OCI-M1 (cell line): ENCODE measurements around the gene SCG5.

Experiments
- DNase-seq: peaks from one replicate; lab custom pipeline; 2025; lab: John Stamatoyannopoulos, UW

The SCG5 gene

GRCh38 chr15:32659340-32660155, 18.0 kb downstream of the SCG5 start:
- no peak for DNase-seq

- no peak for DNase-seq
These were observed 22.2 kb downstream of the SCG5 start for GRCh38 chr15:32663671-32664070.

- no peak for DNase-seq
These were observed 23.3 kb downstream of the SCG5 start for GRCh38 chr15:32664796-32665195.

- no peak for DNase-seq
These were observed 25.8 kb downstream of the SCG5 start for GRCh38 chr15:32667321-32667720.

DNA sequence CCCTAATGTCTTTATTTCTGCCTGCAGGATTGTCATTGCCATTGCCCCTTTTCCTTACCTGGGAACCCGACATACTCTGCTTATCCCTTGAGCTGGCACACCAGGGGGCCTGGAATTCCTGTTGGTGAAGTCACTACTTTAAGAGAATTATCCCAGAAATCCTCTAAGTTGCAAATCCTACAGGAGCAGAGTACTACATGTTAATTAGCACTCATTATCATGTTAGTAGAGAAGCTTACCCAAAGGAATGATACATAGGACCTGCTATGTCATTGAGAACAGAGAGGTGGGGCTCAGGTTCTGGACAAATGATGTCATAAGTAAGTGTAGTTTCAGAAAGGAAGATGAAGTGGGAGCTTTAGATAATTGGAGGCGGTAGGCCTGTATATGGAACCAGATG, 27.4 kb downstream of the SCG5 start:
- DNase-seq: peak; percentile 3

GRCh38 chr15:32669896-32670611, 28.5 kb downstream of the SCG5 start:
- DNase-seq: peak; percentile 44

DNA sequence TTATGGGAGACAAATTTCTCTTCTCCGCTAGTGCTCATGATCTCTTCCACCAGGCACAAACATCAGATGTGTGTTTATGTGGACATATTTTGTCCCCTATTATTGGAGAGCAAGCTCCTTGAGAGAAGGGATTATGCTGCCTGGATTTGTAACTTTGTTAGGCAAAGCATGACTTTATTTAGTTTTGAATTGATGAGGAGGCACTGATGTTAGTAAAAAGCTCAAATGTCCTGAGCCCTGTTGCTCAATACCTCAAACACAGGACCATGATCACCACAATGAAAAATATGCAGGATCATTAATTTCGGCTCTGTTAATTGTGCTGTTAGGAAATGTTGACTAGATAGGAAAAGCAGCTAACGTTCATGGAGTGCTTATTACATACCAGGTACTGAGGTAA, 29.1 kb downstream of the SCG5 start:
- DNase-seq: no peak

DNA sequence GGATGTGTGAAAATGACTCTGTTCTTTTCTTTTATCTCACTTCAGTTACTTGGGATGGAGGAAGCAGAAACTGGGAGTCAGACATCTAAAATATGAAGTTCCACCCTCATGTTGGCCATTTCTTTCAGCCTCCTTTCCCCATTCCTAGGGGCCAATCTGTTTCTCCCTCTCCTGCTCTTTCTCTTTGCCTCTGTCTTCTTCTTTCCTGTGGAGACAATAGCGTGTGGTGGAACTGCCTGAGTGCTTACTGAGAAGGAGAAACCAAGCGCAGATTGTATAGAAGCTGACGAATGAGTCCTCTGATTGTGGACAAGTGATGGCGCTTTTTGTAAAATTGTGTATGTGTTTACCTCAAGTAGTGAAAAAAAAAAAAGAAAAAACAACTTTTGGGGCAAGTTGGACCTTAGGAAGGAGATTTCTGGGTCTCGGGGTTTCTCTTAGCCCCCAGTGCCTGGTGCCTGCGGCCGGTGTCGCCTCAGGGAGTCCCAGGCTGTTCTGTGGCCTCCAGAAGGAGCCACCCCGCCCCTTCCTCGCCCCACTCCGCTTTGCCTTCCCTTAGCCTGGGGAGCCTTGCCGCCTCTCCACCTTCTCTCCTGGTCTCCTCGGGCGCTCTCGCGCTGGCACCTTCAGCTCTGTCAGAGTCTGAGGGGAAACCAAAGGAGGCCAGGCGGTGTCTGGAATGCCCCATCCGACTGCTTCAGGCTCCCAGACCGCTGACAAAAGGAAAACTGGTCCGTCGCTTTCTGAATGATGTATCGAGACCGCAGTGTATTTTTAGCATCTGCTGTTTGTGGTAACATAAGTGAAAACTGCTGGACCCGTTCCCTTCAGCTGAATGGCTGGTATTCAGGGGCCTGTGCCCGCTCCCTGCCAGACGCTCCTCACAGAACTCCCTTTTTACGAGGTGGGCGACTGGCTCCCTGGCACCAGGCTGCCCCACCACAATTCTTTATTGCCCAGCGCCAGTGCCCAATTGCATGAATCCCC, 30.1 kb downstream of the SCG5 start:
- no peak for DNase-seq

DNA sequence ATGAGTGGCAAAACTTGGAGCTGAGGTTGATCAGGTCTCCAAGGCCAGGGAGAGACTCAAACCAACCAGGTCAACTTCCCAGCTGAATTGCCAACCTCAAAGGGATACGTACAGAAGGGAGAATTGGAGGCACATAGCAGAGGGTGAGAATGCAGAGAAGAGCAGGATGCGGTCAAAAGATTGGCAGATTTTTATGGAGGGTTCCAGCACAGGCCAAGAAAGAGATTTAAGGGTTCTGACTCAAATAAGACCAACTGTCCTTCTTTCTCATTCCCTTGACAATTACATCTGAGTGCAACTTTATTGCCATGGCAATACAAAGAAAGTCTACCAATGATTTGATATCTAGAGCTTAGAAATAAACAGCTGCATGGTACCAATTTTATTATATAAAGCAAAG, 33.2 kb downstream of the SCG5 start:
- no peak for DNase-seq

- DNase-seq: peak; percentile 7
These were observed 34.0 kb downstream of the SCG5 start for GRCh38 chr15:32675466-32675865.

- DNase-seq: no peak
These were observed 34.7 kb downstream of the SCG5 start for GRCh38 chr15:32676169-32676568.

DNA sequence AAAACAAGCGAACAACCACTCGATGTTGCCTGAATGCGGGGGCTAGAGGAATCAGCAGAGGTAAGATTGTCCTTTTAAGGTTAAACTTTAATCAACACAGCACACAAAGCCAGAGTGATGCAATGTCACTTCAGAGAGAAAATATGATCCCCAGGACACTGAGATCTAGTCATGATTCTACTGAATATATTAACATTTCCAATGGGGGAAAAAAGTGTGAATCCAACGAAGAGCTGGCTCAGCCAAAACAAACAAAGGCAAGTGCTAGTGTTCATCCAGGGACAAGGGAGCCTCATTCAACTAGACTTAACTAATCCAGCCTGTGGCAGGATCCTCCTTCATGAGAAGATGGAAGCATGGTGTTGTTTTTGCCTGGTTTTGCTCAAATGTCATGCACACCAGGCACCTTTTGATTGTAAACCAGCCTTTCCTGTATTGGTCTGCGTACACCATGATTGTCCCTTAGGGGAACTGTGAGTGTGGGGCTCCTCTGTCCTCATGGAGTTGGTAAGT, 35.8 kb downstream of the SCG5 start:
- DNase-seq: peak; percentile 6

DNA sequence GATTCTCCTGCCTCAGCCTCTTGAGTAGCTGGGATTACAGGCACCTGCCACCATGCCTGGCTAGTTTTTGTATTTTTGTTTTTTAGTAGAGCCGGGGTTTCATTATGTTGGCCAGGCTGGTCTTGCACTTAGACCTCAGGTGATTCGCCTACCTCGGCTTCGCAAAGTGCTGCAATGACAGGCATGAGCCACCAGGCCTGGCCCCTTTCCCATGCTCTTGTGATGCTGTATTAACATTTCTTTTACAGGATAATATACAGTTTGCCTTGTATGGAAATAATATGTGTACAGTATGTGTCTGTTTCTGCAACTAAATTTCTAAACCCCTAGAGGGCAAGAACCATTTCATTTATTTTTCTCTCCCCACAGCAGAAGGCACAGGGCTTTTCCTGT, 37.8 kb downstream of the SCG5 start:
- no peak for DNase-seq

DNA sequence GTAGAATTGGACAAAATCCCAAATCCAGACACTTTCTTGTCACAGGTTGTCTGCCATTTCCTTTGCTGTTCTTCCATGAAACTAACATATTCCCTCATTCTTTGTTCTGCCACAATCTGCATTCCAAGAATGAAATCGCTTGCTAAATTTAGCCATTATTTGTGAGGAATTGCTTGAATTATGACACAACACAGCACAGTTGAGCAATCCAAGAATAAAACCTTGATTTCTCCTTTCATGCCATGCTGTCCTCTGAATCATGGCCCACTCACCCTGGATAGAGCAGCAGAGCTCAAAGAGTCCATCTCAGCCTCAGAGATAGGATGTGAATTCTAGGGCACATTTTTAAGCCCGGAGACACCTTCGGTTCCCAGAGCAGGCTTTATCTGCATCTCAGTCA, 41.1 kb downstream of the SCG5 start:
- DNase-seq: no peak

DNA sequence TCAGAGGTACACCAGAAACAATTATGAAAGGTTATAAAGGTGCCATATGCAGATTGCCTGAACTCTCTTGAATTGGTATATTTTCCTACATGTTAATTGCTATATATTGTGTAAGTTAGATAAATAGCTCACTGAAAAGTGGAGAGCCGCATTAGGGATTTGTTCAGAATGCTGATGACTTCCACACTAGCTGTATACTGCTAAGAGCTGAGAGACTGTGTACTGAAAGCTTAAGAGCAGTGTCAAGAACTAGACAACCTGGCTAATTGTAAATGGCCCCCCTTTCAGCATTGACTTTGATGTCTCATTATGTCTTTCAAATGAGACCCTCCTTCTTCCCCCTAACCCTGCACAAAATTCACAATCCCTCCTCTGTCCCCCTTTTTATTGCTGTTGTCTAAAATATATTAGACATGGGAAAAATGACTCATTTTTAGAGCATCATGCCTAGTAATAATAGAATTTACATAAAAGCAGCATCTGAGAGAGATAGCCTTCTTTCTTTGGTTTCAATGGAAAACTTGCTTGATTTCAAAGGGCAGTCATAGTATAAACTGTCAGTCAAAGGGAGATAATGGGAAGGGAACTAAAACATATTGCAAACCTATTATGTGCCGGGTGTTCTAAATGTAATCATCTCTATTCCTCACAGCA, 41.6 kb downstream of the SCG5 start:
- DNase-seq: no peak

- peak; percentile 55 for DNase-seq
These were observed 42.5 kb downstream of the SCG5 start for GRCh38 chr15:32683906-32684584.

- DNase-seq: no peak
These were observed 44.1 kb downstream of the SCG5 start for GRCh38 chr15:32685576-32685975.

DNA sequence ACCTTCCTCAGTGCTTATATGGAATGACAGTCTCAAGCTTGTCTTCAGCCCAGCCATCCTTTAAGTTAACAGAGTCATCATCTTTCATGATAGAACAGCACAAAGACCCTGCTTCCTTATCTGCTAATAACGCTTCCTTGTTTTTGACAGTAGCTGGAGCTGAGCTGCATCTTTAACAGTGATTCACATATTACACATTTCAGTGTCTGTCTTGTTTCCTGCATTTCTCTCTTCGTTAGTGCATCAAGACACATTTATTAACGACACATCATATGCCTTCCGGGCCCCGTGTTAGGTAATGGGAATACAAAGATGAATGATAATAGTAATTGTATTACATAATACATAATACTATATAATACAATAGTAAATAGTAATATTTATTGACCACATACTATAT, 46.0 kb downstream of the SCG5 start:
- no peak for DNase-seq

DNA sequence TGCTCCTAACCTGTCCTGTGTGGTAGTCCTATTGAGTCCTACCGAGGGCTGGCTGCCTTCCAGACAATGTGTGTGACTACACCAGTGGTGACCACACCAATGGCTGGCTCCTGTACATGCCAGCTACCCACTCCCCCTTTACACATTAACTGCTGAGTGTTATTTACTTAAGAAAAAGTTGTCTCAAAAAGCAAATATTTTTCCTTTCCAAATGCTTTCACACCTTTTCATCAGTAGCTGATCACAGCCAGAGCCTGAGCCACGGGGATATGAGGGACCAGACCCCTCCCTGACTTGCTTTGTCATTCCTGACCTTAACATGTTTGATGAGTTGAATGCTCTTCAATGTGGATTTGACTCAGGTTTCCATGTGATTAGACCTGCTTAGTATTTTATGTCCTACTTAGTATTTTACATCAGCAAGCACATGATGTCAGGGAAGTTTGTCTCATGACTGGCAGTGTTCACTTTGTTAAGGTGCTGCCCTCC, 46.7 kb downstream of the SCG5 start:
- DNase-seq: no peak

DNA sequence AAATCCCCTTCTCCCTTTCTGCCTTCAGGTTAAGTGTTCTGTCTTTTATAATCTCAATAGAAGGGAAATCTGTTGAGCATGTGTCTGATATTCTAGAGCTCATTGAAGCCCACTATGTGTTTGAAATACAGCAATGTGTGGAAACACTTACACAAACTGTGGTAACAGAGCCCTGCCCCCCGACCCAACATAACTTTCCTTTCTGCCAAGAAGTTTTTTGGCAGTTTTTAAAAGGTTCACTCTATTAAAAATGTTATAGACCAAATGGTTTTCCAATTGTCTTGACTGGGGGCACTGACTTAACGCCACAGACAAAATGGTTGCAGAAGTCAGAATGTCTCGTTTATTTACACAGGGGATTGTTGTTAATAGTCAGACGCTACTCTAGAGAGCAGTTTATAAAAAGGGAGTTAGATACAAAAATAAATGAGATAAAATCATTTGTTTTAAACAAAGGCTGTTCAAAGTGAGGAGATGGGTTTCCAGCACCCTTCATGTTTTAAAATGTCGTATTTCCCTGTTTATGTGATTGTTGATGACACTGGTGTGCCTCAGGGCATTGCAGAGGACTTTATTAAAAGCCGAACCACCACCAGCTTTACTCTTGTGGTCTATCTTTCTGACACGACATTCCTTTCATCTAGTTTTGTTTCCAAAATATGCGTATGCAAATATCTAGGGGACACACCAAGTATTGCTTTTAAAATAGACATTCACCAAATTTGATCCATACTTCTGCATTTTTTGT, 49.6 kb downstream of the SCG5 start:
- DNase-seq: no peak
